Mononuclear cell (primary cell): ENCODE data around the gene RHCG. TPM values are rescaled to one million over a fixed set of nuclear protein-coding genes. Genes with fewer than 3 reads are reported as not detected.

ENCODE experiments used
- H3K27me3 ChIP-seq: 2 replicates; pipeline ENCODE4 v1.6.0; 2011; ENCODE audit warnings: low read length, control low read depth; ENCODE audit not compliant: insufficient read depth
- H3K4me1 ChIP-seq: 2 replicates; pipeline ENCODE4 v1.5.1; 2011; ENCODE audit warnings: mild to moderate bottlenecking, low read length, control low read depth; ENCODE audit not compliant: insufficient read depth
- H3K4me3 ChIP-seq: 2 replicates; pipeline ENCODE4 v1.5.1; 2011; ENCODE audit warnings: mild to moderate bottlenecking, low read length, moderate library complexity
- H3K9me3 ChIP-seq: 2 replicates; pipeline ENCODE4 v1.5.1; 2011; ENCODE audit warnings: low read depth, mild to moderate bottlenecking, control low read depth, low read length
- total RNA-seq: library from RNA; depleted of rRNA; stranded (reverse); fragments of >200 nt; gene quantifications from one replicate; pipeline ENCODE4 v1.2.3, GENCODE V29; 2012

Gene RHCG
- total RNA-seq, 1 donor: not detected

DNA sequence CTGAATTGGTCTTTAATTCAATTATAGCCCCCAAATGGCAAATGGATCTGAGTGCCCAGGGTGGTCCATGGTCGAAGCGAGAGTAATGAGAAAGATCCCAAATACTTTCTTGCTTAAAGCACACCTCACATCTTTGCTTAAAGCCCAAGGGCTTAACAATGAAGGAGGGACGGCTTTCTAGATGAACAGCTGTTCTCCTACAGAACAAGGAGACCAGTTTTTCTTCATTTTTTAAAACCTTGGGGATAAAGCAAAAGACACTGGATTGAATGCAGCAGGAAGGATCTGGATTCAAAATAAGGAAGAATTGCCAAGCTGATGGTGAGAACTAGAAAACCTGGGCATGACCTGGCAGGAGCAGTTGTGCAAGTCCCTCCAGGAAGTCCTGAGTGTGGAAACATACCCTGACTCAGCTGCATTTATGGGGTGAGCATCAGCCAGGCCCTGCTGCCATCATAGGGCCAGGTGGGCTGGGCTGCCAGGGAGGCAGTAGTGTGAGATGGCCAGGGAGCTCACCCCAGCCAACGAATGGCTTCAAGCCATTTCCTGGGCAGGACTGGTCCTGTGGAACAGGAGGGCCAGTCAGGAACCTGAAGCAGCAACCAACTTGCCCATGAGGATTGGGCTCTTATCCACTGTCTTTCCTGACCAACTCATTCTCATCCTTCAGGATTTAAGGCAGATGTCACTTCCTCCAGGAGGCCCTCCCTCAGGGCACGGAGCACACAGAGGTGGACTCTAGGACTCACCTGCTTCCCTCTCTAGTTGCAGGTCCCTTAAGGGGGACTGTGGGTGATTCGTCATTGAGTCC lies 18.4 kb upstream of the RHCG start:
- Histone ChIP-seq H3K27me3 (peaks cover 12% of the 10 kb centered on the region), H3K9me3 (no peaks in the 10 kb centered on the region), H3K4me3 (no peak overlapping the region), H3K4me1 (no peaks in the 10 kb centered on the region)

DNA sequence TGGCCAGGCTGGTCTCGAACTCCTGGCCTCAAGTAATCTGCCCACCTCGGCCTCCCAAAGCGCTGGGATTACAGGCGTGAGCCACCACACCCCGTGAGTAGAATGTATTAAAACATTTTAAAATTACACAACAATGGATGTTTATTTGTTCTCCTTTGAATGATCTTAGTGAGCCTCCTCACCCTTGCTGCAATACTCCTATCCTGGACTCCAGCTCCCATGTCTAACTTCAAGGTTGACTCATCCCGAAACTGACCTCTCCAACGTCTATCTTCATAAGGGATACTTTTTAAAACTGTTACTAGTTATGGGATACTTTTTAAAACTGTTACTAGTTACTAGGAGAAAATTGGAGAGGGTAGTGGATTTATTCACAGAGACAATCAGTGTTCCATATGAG lies 17.8 kb upstream of the RHCG start:
- no peak overlapping the region for H3K4me3 ChIP-seq
- H3K27me3 ChIP-seq: peaks cover 12% of the 10 kb centered on the region

DNA sequence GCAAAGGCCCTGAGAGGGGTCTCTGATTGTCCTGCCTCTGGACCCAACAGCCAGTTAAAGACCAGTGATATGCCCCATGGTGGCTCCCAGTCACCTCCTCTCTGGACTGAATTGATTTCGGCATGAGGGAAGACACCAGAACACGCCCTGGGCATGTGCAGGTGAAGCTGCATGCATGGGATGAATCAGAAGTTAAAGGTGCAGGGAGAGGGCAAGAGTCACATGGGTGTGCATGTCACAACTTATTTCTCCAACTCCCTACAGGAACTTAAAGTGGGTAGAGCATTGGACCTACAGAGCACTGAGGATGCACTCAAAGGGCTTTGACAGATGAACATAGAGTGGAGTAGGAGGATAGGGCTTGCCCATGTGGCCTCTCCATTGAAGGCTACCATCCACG lies 16.9 kb upstream of the RHCG start:
- Histone ChIP-seq H3K9me3 (no peaks in the 10 kb centered on the region), H3K27me3 (peaks cover 12% of the 10 kb centered on the region), H3K4me1 (no peaks in the 10 kb centered on the region), H3K4me3 (no peak overlapping the region)

More for the DNA sequence above, 17.8 kb upstream of the RHCG start:
- H3K4me1 ChIP-seq: no peaks in the 10 kb centered on the region
- H3K9me3 ChIP-seq: no peaks in the 10 kb centered on the region

DNA sequence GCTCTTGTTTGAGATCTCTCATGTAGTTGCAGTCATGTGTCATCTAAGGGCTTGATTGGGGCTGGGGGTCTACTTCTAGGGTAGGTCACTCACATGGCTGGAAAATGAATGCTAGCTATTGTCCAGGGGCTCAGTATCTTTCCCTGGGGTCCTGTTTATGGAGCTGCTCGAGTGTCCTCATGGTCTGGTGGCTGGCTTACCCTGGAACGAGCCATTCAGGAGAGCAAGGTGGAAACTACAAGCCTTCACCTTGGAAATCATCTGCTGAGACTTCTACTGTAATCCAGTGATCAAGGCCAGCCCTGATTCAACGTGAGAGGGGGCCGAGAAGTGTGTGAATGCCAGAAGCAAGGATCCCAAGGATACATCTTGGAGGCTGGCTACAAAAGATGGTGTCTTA lies 16.2 kb upstream of the RHCG start:
- Histone ChIP-seq H3K4me1 (no peaks in the 10 kb centered on the region), H3K27me3 (peaks cover 12% of the 10 kb centered on the region), H3K9me3 (no peaks in the 10 kb centered on the region), H3K4me3 (no peak overlapping the region)

DNA sequence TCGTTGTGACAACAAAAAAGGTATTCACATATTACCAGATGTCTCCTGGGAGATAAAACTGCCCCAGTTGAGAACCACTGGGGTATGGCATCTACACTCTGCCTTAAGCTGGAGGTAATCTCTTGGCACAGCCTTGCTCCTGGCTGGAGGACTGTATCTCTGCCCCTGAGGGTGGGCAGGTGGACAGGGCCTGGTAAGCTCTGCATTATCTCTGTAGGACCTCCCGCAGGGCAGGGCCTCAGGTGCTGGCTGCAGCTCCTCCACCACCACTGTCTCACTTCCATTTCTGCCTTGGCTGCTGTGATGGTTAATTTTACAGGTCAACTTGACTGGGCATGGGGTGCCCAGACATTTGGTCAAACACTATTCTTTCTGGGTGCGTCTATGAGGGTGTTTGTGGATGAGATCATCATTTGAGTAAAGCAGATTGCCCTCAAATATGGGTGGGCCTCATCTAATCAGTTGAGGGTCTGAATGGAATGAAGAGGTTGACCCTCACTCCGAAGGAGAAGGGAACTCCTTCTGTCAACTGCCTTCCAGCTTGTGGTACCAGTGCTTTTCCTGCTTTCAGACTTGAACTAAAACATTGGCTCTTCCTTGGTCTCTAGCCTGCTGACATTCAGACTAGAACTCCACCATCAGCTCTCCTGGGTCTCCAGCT lies 9.8 kb upstream of the RHCG start:
- H3K4me1 ChIP-seq: no peaks in the 10 kb centered on the region
- H3K27me3 ChIP-seq: peaks cover 3% of the 10 kb centered on the region
- H3K4me3 ChIP-seq: no peak overlapping the region
- H3K9me3 ChIP-seq: no peaks in the 10 kb centered on the region

DNA sequence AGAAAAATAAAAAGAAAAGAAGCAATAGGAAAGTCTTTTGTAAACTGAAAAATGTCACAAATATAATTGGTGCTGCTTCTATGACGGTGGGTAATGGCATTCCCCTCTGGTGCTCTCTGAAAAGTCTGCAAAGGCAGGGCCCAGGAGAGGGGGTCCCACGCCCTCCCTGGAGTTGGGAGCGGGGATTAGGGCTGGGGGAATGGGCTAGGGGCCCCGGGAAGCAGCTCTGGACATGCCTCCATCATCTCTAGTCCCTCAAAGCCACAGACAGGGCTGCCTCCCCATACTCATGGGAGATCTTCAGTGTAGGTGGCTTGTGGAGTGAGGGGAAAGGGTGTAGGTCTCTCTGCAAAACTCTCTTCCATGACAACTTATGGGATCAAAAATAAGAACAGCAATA lies 7.8 kb upstream of the RHCG start:
- Histone ChIP-seq H3K9me3 (no peaks in the 10 kb centered on the region), H3K27me3 (peaks cover 2% of the 10 kb centered on the region), H3K4me1 (no peaks in the 10 kb centered on the region), H3K4me3 (no peak overlapping the region)

DNA sequence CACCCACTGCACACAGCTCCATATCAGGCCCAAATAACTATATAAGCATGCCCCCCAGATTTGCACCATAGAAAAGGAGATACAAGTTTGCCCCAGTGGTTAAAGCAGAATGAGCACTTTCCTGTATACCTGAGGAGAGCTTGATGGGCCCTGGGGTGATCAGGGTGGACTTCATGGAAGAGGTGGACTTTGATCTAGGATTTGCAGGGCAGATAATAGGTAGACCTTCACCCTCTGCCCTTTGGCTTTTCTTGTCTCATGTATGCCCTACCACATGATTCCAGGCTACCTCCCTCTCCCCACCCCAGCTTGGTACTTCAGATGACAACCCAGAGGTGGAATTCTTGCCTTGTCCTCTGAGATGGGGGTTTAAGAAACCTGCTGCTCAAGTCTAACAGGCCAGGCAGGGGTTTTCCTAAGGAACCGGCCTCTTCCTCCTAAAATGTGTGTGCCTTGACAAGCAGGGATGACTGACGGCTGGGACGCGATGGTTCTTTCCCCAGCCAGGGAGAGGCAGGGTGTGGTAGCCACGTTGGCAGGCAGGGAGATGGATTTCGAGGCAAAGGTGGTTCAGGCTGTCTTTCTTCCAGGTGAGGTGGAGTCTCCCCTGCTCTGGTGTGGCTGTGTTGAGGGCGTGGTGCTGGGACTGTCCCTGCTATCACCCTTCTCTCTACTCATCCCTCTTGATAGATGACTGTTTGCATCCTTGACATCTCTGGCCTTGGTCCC lies 6.6 kb upstream of the RHCG start:
- Histone ChIP-seq H3K9me3 (no peaks in the 10 kb centered on the region), H3K4me1 (no peaks in the 10 kb centered on the region), H3K27me3 (peaks cover 5% of the 10 kb centered on the region), H3K4me3 (no peak overlapping the region)

DNA sequence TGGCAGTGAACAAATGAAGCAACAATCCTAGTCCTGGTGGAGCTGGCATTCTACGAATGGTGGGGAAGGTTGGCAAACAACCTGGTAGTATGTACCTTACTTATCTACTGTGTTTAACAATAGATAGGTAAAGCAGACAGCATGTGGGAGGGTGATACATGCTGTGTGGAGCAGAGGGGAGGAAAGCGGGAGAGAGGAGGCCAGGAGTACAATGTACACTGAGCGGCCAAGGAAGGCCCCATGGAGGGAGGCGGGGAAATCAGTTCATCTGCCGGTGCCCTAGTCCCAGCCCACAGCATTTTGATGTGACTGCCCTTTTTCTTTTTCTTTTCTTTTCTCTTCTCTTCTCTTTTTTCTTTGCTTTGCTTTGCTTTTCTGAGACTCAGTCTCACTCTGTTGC lies 5.3 kb upstream of the RHCG start:
- peaks cover 16% of the 10 kb centered on the region for H3K27me3 ChIP-seq
- H3K4me3 ChIP-seq: no peak overlapping the region
- H3K4me1 ChIP-seq: peaks cover under 1% of the 10 kb centered on the region
- H3K9me3 ChIP-seq: no peaks in the 10 kb centered on the region

DNA sequence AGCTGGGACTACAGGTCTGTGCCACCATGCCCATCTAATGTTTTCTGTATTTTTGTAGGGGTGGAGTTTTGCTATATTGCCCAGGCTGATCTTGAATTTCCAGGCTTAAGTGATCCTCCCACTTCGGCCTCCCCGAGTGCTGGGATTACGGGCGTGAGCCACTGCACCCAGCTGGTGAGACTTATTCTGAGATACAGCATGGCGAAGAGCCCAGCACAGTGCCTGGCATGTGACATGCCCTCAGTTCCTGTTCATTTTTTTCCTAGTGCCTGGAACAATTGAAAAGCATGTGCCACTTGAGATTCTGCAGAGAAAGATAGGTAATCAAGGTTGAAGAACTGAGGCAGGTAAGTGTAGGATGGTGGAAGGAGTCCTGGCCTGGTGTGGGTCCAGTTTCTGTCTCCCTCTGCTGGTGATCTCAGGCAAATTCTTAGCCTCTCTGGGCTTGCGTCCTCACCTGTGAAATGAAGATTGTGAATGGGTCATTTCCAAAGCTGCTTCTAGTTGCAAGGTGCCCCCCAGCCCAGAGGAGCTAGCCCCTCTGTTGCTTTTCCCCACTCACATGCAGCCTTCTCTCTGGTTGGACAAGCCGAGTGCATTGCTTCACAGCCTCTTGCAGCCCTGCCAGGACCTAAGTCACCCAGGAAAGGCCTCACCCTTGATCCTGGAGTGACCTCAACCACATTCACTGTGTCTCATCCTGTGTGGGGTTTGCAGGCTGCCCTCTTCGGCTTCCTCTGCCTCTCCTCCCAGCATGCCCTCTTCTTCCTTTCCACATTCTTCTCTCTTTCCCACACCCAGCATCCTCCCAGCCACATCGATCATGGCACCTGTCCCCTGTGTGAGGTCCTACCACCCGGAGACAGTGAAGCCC lies 4.3 kb upstream of the RHCG start:
- H3K4me3 ChIP-seq: no peak overlapping the region
- H3K4me1 ChIP-seq: peaks cover 7% of the 10 kb centered on the region
- no peaks in the 10 kb centered on the region for H3K9me3 ChIP-seq
- H3K27me3 ChIP-seq: peaks cover 26% of the 10 kb centered on the region

DNA sequence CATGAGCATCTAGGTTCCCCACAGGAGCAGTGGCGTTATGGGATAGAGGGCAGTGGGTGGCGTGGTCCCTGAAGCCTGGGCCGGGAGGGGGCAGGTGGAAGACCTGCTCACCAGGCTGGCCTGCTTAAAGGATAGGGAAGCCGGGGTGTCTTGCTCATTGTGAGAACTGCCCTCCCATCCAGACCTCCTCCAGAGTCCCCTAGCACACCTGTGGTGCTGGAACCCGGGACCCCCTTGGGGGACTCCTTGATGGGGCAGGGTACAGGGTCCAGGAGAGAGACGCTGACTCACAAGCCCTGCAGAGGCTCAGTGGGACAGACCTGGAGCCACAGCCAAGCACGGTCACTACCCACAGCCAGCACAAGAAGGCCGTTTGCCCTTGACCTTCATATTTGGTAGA lies 2.8 kb upstream of the RHCG start:
- Histone ChIP-seq H3K9me3 (no peaks in the 10 kb centered on the region), H3K4me1 (peaks cover 7% of the 10 kb centered on the region), H3K27me3 (peaks cover 38% of the 10 kb centered on the region), H3K4me3 (no peak overlapping the region)

DNA sequence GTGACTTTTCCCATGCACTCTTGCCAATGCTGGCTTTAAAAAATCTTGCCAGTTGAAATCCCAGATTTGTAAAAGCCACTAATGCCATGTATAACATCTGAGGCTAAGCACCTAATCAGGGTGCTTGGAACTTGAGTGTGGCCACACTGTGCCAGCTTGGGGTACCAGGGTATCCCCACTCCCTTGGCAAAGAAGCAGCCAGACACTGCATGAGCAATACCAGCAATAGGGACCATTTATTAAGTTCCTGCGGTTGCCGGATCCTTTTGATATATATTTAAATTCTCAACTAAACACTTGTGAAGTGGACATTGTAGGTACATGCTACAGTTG lies 2.2 kb upstream of the RHCG start:
- Histone ChIP-seq H3K9me3 (no peaks in the 10 kb centered on the region), H3K4me1 (peaks cover 7% of the 10 kb centered on the region), H3K4me3 (no peak overlapping the region), H3K27me3 (peaks cover 38% of the 10 kb centered on the region)

DNA sequence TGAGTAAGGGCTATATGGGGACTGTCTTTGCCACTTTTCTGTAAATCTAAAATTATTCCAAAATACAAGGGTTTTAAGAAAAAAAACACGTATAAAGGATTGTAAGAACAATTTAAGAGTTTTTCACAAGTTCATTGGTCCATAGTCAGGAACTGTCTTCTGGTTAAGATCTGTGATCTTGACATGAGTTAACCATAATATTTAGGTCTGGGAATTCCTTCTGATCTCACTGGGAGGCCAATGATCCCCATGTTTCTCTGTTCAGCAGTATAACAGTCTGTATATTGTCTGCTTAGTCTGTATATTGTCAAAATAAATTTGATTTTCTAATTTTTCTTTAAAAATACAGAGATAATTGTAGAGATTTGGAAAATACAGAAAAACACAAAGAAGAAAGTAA lies 848 bp upstream of the RHCG start:
- Histone ChIP-seq H3K9me3 (no peaks in the 10 kb centered on the region), H3K27me3 (peaks cover 38% of the 10 kb centered on the region), H3K4me3 (no peak overlapping the region), H3K4me1 (peaks cover 7% of the 10 kb centered on the region)

DNA sequence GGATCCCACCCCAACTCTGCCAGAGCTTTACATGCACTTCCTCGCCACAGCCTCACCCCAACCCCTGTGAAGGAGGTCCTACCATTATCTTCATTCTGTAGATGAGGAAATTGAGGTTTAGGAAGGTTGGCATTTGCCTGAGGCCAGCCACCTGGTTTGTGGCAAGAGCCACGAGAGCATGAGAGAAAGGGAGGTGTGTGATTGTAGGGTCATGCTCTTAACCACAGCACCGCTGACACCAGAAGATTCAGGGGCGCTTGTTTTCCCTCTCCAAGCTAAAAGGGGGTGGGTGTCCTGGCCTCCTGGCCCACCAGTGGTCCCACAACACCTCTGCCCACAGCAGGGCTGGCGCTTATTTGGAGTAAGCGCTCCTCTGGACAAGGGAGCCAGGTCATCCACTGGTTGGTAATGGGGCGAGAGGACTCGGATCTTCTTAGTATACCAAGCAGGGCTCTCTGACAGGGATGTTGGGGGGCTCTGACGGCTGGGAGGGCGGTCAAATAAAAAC lies 691 bp downstream of the RHCG start:
- Histone ChIP-seq H3K4me3 (no peak overlapping the region), H3K27me3 (peaks cover 38% of the 10 kb centered on the region), H3K4me1 (peaks cover 7% of the 10 kb centered on the region), H3K9me3 (no peaks in the 10 kb centered on the region)

DNA sequence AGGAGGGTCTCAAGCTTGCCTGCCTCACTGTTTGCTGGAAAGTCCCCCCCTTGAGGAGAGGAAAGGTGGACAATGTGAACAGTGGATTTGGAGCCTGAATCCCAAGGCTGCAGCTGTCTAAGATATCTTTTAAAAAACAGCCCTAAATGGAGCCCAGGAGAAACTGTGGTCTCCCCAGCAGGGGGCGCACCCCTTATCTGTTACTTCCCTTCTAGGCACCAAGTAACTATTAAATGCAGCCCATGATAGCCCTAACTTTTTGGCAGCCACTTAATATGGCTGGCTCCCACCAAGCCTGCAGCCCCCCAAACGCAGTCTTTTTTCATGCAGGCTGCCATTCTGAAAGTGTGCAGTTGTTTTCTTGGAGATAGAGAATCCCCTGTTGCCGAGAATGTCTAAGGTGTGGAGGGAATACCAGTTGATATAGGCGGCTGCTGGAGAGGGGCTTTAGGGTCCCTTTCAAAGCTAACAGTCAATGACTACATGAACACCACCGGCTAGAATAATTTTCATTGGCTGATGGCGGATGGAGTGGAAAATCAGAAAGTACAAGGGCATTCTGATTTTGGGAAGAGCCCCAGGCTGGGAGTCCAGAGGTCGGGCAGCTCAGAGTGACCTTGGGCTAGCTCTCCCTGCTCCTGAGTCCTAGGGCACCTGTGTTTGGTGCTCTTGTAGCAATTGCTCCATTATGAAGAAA lies 1.3 kb downstream of the RHCG start:
- Histone ChIP-seq H3K4me3 (no peak overlapping the region), H3K27me3 (peaks cover 38% of the 10 kb centered on the region), H3K9me3 (no peaks in the 10 kb centered on the region), H3K4me1 (peaks cover 7% of the 10 kb centered on the region)
